Ascending aorta (tissue), 2 donors: ENCODE data around the gene RIMBP2. TPM values are rescaled to one million over a fixed set of nuclear protein-coding genes. Genes with fewer than 3 reads are reported as not detected.

Source experiments
- DNase-seq, 2 donors: peaks; one replicate each; pipeline ENCODE4 v3.0.0-alpha.2; 2019; ENCODE audit warnings: low spot score in 2 of 2
- H3K27ac ChIP-seq, 2 donors: fragments of 200-600 bp; sonication (generic); one replicate each; pipeline ENCODE4 v1.5.1; 2016 to 2017; ENCODE audit warnings: mild to moderate bottlenecking in 1 of 2
- H3K27me3 ChIP-seq: fragments of 200-600 bp; sonication (generic); one replicate; pipeline ENCODE4 v1.5.1; 2017
- H3K36me3 ChIP-seq, 2 donors: fragments of 200-600 bp; sonication (generic); one replicate each; pipeline ENCODE4 v1.5.1; 2016
- H3K4me1 ChIP-seq, 2 donors: fragments of 200-600 bp; sonication (generic); one replicate each; pipeline ENCODE4 v1.5.1; 2016 to 2017; ENCODE audit warnings: mild to moderate bottlenecking in 1 of 2
- H3K4me3 ChIP-seq, 2 donors: fragments of 200-600 bp; sonication (generic); one replicate each; pipeline ENCODE4 v1.5.1; 2016 to 2017; ENCODE audit warnings: mild to moderate bottlenecking in 1 of 2
- H3K9me3 ChIP-seq, 2 donors: fragments of 200-600 bp; sonication (generic); one replicate each; pipeline ENCODE4 v1.5.1; 2016
- intact Hi-C: fragments of 100-400 bp; cut with DNase I; formaldehyde crosslinking; loops from one replicate; pipeline ENCODE4 v1.15.1; 2023
- total RNA-seq: library from RNA; depleted of rRNA; stranded (reverse); fragments of >200 nt; gene quantifications from one replicate; pipeline ENCODE4 v1.1.0, GENCODE V29; 2016
- TF ChIP-seq, protein P1 (sequence below), 3 experiments: fragments of 200-600 bp in 2 of 3; fragments of 450-650 bp in 1 of 3; sonication (generic) in 2 of 3; IDR thresholded peaks; one replicate each; pipeline ENCODE4 v1.5.1; 2016 to 2019; ENCODE audit warnings: antibody characterized with exemption in 3 of 3, mild to moderate bottlenecking in 1 of 3, moderate library complexity in 1 of 3

Gene RIMBP2
- total RNA-seq, 1 donor from 2014 or later: not detected

DNA sequence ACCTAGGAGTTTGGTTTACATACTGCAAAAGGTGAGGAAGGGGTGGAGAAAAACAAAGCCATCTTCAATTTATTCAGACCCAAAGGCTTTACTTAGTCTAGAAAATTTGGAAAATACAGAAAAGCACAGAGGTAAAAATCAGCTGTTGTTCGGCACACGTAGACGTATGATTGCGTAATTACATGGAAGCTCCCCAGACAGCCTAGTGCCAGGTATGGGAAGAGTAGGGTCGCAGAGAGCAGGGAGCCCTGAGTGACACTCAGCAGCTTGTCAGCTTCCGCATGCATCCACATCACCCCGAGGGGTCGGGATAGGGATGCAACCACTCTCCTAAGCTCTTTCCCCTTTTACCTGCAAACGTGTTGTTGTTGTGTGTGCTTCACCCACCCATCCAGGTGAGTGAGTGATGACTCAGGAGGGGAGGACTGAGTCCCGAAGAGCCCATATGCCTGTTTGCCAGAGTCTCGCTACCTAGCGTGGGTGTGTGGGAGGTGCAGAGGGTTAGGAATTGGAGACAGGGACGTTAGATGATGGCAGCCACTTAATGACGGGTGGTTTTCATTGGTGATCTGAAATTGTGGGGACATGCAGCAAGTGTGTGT, 358.3 kb downstream of the RIMBP2 start:
- TF ChIP-seq, protein P1, sequence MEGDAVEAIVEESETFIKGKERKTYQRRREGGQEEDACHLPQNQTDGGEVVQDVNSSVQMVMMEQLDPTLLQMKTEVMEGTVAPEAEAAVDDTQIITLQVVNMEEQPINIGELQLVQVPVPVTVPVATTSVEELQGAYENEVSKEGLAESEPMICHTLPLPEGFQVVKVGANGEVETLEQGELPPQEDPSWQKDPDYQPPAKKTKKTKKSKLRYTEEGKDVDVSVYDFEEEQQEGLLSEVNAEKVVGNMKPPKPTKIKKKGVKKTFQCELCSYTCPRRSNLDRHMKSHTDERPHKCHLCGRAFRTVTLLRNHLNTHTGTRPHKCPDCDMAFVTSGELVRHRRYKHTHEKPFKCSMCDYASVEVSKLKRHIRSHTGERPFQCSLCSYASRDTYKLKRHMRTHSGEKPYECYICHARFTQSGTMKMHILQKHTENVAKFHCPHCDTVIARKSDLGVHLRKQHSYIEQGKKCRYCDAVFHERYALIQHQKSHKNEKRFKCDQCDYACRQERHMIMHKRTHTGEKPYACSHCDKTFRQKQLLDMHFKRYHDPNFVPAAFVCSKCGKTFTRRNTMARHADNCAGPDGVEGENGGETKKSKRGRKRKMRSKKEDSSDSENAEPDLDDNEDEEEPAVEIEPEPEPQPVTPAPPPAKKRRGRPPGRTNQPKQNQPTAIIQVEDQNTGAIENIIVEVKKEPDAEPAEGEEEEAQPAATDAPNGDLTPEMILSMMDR (IDR thresholded peaks at IDR 0.05): no peak
- Histone ChIP-seq H3K4me1 (no peaks in the 10 kb centered on the region), H3K27ac (no peak overlapping the region), H3K9me3 (no peaks in the 10 kb centered on the region), H3K4me3 (no peak overlapping the region), H3K27me3 (no peaks in the 10 kb centered on the region), H3K36me3 (no peaks in the 10 kb centered on the region)
- DNase-seq: no peak
- intact Hi-C loops: no loop called here

DNA sequence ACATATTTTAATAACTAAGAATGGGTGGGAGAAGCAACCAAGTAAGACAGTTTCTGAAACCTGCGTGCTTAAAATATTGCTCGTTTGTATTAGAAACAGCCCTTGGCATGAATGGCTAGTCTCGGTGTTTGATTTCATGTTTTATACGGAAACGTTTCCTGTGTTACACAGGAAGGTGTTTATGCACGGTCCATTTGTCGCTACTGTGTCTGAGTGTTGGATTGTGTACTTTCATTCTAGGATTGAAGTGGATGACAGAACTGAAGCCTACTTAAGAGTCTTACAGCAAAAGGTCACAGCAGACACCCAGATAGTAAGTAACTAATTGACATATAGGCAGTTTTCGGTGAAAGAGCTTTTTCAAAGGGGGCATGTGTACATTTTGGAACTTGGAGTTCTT, 358.9 kb downstream of the RIMBP2 start:
- H3K27ac ChIP-seq: no peak overlapping the region
- no peak overlapping the region for H3K4me3 ChIP-seq
- no peaks in the 10 kb centered on the region for H3K9me3 ChIP-seq
- TF ChIP-seq, protein P1 (IDR thresholded peaks at IDR 0.05): no peak
- H3K27me3 ChIP-seq: no peaks in the 10 kb centered on the region
- no peak for DNase-seq
- no peaks in the 10 kb centered on the region for H3K4me1 ChIP-seq
- no peaks in the 10 kb centered on the region for H3K36me3 ChIP-seq
- intact Hi-C loops: no loop called here

DNA sequence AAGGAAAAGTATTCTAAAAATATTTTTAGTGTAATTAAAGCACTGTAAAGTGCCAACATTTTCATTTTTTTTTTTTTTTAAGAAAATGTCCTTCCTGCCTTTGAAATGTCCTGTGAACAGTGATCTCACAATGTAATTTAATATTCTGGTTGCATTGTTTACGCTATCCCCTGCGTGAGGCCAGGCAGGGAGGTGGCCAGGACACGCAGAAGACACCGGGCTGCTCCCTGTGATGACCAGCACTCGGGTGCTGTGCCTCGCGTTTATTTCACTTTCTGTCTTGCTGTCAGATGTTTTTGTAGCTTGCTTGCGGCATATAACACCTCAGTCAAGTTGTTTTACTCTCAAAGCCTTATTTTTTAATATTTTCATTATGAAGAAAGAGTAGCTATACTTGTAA, 359.9 kb downstream of the RIMBP2 start:
- H3K9me3 ChIP-seq: no peaks in the 10 kb centered on the region
- DNase-seq: no peak
- no peak overlapping the region for H3K4me3 ChIP-seq
- H3K27me3 ChIP-seq: no peaks in the 10 kb centered on the region
- intact Hi-C loops: no loop called here
- no peak overlapping the region for H3K27ac ChIP-seq
- H3K36me3 ChIP-seq: no peaks in the 10 kb centered on the region
- no peaks in the 10 kb centered on the region for H3K4me1 ChIP-seq
- TF ChIP-seq, protein P1 (IDR thresholded peaks at IDR 0.05): no peak

DNA sequence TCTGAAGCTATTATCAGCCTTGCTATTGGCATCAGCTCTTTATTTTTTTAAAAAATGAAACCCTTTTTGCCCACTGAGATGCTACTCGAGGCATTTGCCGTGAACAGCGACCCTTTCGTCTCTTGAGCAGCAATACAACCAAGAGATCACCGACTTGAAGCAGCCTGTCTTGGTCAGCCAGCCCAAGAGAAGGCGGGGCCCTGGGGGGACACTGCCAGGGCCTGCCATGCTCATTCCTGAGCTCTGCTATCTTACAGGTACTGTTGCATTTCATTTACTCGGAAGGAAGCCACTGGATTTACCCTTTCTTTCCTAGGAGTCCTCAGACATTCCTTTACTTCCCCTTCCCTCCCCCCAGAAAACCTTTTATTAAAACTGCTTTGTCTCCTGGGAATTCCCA, 361.7 kb downstream of the RIMBP2 start:
- H3K4me1 ChIP-seq: no peaks in the 10 kb centered on the region
- TF ChIP-seq, protein P1 (IDR thresholded peaks at IDR 0.05): no peak
- no peaks in the 10 kb centered on the region for H3K27me3 ChIP-seq
- no peak overlapping the region for H3K4me3 ChIP-seq
- H3K27ac ChIP-seq: no peak overlapping the region
- intact Hi-C loops: no loop called here
- DNase-seq: no peak
- no peaks in the 10 kb centered on the region for H3K36me3 ChIP-seq
- H3K9me3 ChIP-seq: no peaks in the 10 kb centered on the region

DNA sequence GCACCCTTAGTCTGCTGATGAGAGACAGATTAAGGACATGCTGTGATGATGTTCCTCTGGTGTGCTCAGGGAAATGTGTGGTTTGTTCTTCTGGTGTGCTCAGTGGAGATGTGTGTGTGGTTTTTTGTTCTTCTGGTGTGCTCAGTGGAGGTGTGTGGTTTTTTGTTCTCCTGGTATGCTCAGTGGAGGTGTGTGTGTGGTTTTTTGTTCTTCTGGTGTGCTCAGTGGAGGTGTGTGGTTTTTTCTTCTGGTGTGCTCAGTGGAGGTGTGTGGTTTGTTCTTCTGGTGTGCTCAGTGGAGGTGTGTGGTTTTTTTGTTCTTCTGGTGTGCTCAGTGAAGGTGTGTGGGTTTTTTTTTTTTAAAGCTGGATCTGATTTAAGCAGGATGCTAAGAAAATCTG, 363.0 kb downstream of the RIMBP2 start:
- TF ChIP-seq, protein P1 (IDR thresholded peaks at IDR 0.05): no peak
- Histone ChIP-seq H3K4me3 (no peak overlapping the region), H3K9me3 (no peaks in the 10 kb centered on the region), H3K27me3 (no peaks in the 10 kb centered on the region), H3K27ac (no peak overlapping the region), H3K4me1 (no peaks in the 10 kb centered on the region), H3K36me3 (no peaks in the 10 kb centered on the region)
- intact Hi-C loops: no loop called here
- DNase-seq: no peak

DNA sequence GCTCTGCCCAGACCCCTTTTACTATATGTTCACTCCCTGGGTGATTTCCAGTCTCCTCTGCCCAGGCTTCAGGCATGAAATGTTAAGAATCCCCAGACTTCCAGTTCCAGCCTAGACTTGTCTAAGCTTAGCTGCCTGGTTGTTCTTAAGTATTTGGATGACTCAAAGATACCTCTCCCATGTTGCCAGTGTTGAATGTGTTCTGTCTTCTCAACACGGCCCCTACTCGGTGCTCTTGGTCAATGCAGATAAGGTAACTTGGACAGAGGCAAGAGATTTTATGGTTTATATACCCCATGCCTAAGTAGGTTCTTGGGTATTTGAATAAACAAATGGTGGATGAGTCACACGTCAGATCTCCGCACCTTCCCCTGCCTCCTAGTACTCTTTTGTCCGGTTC, 364.8 kb downstream of the RIMBP2 start:
- Histone ChIP-seq H3K4me1 (no peaks in the 10 kb centered on the region), H3K27ac (no peak overlapping the region), H3K27me3 (no peaks in the 10 kb centered on the region), H3K36me3 (no peaks in the 10 kb centered on the region), H3K4me3 (no peak overlapping the region), H3K9me3 (no peaks in the 10 kb centered on the region)
- no peak for DNase-seq
- intact Hi-C loops: no loop called here
- TF ChIP-seq, protein P1 (IDR thresholded peaks at IDR 0.05): no peak
